IPS-18a (cell line): ENCODE measurements around the gene HNRNPC.
"Not testable (repeated sequence)": the region's sequence is repeated elsewhere in the genome, so short reads cannot be mapped to it uniquely, and the experiment has no call there.

ENCODE experiments used
- H3K27ac ChIP-seq: one replicate; pipeline ENCODE4 v1.5.1; 2013; ENCODE audit warnings: low read length
- H3K27me3 ChIP-seq: one replicate; pipeline ENCODE4 v1.6.1; 2013; ENCODE audit warnings: mild to moderate bottlenecking, low read length; ENCODE audit not compliant: control insufficient read depth, insufficient read depth
- H3K36me3 ChIP-seq: one replicate; pipeline ENCODE4 v1.6.1; 2013; ENCODE audit warnings: low read depth, low read length; ENCODE audit not compliant: control insufficient read depth
- H3K4me1 ChIP-seq: one replicate; pipeline ENCODE4 v1.6.1; 2013; ENCODE audit warnings: low read depth, low read length; ENCODE audit not compliant: control insufficient read depth
- H3K4me3 ChIP-seq: one replicate; pipeline ENCODE4 v1.5.1; 2013; ENCODE audit warnings: low read length
- H3K9ac ChIP-seq: one replicate; pipeline ENCODE4 v1.6.1; 2013; ENCODE audit warnings: mild to moderate bottlenecking, low read length, moderate library complexity
- H3K9me3 ChIP-seq: one replicate; pipeline ENCODE4 v1.6.1; 2013; ENCODE audit warnings: low read depth, low read length; ENCODE audit not compliant: control insufficient read depth

Gene HNRNPC

DNA sequence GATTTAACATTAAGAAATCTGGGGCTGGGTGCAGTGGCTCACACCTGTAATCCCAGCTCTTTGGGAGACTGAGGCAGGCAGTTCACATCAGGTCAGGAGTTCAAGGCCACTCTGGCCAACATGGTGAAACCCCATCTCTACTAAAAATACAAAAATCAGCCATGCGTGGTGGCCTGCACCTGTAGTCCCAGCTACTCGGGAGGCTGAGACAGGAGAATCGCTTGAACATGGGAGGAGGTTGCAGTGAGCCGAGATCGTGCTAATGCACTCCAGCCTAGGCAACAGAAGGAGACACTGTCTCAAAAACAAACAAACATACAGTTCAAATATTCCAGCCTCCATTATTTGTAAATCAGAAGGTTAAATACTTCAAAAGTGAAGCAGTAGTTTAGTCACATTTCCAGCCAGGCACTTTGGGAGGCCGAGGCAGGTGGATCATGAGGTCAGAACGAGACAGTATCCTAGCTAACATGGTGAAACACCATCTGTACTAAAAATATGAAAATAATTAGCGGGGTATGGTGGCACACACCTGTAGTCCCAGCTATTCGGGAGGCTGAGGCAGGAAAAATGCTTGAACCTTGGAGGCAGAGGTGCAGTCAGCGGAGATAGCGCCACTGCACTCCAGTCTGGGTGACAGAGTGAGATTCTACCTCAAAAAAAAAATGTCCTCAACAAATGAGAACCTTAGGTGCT, 30.3 kb downstream of the HNRNPC start:
- H3K9me3 ChIP-seq: no peaks in the 10 kb centered on the region
- H3K27me3 ChIP-seq: no peaks in the 10 kb centered on the region
- H3K27ac ChIP-seq: no peak overlapping the region
- no peak overlapping the region for H3K9ac ChIP-seq
- H3K4me1 ChIP-seq: no peaks in the 10 kb centered on the region
- peaks cover 68% of the 10 kb centered on the region for H3K36me3 ChIP-seq
- H3K4me3 ChIP-seq: no peak overlapping the region

DNA sequence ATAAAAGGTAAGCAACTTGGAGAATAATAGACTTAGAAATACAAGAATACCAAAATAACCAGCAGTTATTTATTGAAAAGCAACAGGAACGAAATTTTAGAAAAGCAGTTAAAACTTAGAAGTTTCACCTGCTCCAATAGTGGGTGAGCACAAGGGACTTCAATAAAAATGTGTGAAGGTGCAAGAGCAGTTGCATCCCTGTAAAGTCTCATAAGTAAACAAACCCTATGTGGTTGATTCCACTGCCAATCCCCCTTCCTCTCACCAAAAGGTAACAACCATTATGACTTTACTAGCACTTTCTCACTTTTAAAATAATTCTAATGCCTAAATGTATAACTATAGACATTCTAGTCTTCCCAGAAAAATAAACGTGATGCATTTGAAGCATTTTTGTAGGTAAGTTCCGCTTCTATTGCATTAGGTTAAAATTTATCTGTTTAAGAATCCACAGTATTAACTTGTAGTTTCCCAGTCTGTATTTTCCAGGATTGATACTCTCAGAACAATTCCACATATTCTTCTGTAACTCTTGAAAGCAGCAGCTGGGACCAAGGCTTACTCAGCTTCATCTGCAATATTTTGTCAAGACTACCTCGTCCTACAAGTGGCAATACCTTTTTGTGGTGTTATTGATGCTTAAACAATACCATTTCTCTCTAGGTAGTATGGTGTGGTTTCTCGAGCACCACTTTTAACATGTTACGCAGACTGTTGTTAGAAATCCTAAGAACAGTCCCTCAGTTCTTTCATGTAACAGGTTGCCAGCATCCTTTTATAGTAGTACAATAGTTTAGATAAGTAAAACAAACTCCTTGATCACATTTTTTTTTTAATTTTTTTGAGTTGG, 32.1 kb downstream of the HNRNPC start:
- Histone ChIP-seq H3K27me3 (no peaks in the 10 kb centered on the region), H3K4me3 (no peak overlapping the region), H3K27ac (no peak overlapping the region), H3K36me3 (peaks cover 73% of the 10 kb centered on the region), H3K4me1 (no peaks in the 10 kb centered on the region), H3K9me3 (no peaks in the 10 kb centered on the region), H3K9ac (no peak overlapping the region)

DNA sequence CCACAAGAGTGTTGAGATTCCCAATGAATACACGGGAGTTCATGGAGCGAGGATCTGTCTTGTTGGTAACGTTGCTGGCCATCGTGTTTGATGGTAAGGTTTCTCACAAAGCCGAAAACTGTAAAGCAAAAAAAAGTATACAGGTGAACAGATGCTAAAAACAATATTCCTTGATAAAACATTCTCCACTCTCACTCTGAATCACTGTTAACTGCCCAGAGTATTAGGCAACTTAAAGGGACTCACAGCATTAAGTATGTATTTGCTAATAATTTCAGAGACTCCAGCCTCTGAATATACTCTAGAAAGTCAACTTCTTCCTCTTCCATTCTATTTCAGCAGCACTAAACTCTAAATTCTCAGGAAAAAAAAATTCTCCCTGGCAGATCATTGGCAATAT, 35.1 kb downstream of the HNRNPC start:
- no peaks in the 10 kb centered on the region for H3K9me3 ChIP-seq
- no peaks in the 10 kb centered on the region for H3K27me3 ChIP-seq
- no peak overlapping the region for H3K4me3 ChIP-seq
- H3K4me1 ChIP-seq: no peaks in the 10 kb centered on the region
- H3K9ac ChIP-seq: no peak overlapping the region
- peaks cover 88% of the 10 kb centered on the region for H3K36me3 ChIP-seq
- H3K27ac ChIP-seq: no peak overlapping the region

DNA sequence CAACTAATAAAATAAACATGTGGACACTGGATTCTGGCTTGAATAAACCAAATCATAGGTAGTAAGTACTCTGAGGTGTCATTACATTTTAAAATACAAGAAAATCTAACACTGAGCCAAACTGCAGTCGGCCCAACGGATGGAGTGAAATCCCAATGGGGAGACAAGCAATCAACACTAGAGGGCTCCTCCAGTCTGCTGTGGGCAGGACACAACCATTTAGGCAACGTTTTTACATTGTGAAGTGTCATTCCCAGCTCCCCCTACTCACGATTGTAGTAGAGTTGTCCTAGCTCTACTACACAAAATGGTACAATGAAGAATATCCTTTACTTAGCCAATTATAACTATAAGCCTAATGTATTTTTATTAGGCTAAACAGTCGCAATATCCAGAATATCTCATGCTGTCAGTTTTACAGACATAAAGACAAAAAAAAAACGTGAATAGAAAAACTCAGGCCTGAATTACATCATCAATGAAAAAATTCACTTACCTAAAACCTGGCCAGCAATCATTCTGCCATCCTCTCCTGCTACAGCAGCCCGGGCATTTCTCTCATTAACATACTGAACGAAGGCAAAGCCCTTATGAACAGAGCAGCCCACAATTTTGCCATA, 35.7 kb downstream of the HNRNPC start:
- Histone ChIP-seq H3K27ac (no peak overlapping the region), H3K9me3 (no peaks in the 10 kb centered on the region), H3K4me1 (no peaks in the 10 kb centered on the region), H3K36me3 (peaks cover 92% of the 10 kb centered on the region), H3K9ac (no peak overlapping the region), H3K4me3 (no peak overlapping the region), H3K27me3 (no peaks in the 10 kb centered on the region)

DNA sequence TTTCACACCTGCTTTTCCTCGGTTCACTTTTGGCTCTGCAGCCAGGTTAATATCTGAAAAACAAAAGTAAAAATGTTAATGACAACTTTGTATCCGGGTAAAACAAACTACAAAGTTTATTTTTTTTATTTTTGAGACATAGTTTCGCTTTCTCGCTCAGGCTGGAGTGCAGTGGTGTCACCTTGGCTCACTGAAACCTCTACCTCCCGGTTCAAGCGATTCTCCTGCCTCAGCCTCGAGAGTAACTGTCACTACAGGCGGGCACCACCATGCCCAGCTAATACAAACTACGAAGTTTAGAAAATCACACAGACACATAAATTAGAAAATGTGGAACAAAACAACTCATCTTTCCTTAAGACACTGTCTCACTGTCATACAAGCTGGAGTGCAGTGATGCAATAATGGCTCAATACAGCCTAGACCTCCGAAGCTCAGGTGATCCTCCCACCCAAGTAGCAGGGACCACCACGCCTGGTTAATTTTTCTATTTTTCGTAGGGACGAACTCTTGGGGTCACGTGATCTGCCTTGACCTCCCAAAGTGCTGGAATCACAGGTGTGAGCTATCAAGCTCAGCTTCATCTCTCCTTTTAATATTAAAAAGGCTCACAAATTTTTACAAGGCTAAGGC, 38.1 kb downstream of the HNRNPC start:
- Histone ChIP-seq H3K4me3 (no peak overlapping the region), H3K4me1 (no peaks in the 10 kb centered on the region), H3K9ac (no peak overlapping the region), H3K36me3 (peaks cover 95% of the 10 kb centered on the region), H3K27ac (no peak overlapping the region), H3K9me3 (no peaks in the 10 kb centered on the region), H3K27me3 (no peaks in the 10 kb centered on the region)

DNA sequence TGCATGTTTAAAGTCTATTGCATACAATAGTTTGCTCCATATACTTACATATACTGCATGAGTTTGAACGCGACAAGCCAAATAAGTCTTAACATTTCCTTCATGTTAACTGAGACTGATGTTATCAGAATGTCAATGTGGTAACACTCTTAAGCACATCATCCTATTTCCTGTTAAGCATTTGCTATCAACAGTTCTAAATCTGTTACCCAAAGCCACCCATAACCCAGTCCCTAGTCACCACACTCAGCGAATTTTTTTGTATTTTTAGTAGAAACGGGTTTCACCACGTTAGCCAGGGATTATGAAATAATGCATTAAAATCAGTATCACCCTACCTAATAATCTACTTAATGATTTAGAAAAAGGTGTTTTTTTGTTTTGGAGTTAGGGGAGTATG, 39.4 kb downstream of the HNRNPC start:
- Histone ChIP-seq H3K36me3 (peaks cover 100% of the 10 kb centered on the region), H3K27me3 (no peaks in the 10 kb centered on the region), H3K4me3 (no peak overlapping the region), H3K9me3 (no peaks in the 10 kb centered on the region), H3K4me1 (no peaks in the 10 kb centered on the region), H3K27ac (no peak overlapping the region), H3K9ac (no peak overlapping the region)

DNA sequence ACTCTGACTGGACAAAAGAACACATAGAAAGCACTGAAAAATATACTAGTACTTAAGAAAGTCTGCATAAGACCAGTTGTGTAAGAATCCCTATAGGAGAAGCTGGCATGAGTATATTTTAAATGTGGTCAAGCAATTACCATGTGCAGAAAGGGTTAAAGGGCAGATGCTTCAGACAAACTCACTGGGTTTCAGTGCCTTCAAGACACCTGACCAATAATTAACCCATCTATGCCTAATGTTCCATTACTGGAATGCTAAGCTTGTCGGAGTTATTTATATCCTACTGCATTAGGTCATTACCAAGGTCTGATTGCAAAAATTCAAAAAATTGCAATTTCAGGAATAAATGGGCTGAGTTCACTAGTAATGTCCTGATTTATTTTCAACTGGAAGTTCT, 41.3 kb downstream of the HNRNPC start:
- Histone ChIP-seq H3K4me1 (no peaks in the 10 kb centered on the region), H3K9ac (no peak overlapping the region), H3K27me3 (no peaks in the 10 kb centered on the region), H3K4me3 (no peak overlapping the region), H3K9me3 (no peaks in the 10 kb centered on the region), H3K36me3 (peaks cover 100% of the 10 kb centered on the region), H3K27ac (no peak overlapping the region)

DNA sequence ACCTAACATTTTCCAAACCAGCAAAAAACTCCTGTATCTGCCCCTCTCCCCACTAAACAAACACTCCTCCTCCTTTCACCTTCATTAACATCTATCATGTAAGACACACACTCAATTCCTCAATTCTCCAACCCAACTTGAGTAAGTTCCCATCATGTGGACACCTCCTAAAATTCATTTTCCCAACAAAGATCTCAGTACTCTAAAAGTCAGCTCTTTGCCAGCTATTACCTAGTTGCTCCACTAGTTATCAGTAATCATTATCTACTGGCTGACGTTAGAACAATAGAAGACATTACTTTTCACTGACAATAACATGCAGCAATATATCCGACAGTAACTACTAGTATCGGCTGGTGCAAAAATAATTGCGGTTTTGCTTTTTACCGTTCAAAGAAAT, 42.1 kb downstream of the HNRNPC start:
- Histone ChIP-seq H3K36me3 (peaks cover 99% of the 10 kb centered on the region), H3K4me3 (no peak overlapping the region)

DNA sequence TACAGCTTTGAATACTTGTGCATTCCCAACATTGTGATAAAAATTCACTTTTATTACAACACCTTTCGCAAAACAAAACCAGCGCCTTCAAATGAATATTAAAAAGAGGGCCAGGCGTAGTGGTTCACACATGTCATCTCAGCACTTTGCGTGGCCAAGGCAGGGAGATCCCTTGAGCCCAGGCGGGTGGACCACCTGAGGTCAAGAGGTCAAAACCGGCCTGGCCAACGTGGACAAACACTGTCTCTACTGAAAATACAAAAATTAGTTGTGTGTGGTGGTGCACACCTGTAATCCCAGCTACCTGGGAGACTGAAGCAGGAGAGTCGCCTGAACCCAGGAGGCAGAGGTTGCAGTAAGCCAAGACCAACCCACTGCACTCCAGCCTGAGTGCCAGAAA, 42.8 kb downstream of the HNRNPC start:
- peaks cover 99% of the 10 kb centered on the region for H3K36me3 ChIP-seq
- no peak overlapping the region for H3K9ac ChIP-seq
- H3K27ac ChIP-seq: no peak overlapping the region
- no peaks in the 10 kb centered on the region for H3K4me1 ChIP-seq
- no peaks in the 10 kb centered on the region for H3K27me3 ChIP-seq
- no peak overlapping the region for H3K4me3 ChIP-seq
- no peaks in the 10 kb centered on the region for H3K9me3 ChIP-seq

More for the DNA sequence above, 42.1 kb downstream of the HNRNPC start:
- Histone ChIP-seq H3K27me3 (no peaks in the 10 kb centered on the region), H3K4me1 (no peaks in the 10 kb centered on the region), H3K9ac (no peak overlapping the region), H3K9me3 (no peaks in the 10 kb centered on the region), H3K27ac (no peak overlapping the region)

DNA sequence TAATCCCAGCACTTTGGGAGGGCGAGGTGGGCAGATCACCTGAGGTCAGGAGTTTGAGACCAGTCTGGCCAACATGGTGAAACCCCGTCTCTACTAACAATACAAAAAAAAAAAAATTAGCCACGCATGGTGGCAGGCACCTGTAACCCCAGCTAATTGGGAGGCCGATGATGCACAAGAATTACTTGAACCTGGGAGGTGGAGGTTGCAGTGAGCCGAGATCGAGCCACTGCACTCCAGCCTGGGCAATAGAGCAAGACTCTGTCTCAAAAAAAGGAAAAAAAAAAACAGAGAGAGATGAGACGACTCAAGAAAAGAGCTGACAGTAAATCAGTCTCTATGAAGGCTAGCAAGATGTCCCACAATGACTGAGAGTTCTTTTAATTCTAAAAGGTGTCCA, 44.1 kb downstream of the HNRNPC start:
- H3K36me3 ChIP-seq: peaks cover 99% of the 10 kb centered on the region
- H3K27me3 ChIP-seq, H3K4me3 ChIP-seq, H3K27ac ChIP-seq, H3K9me3 ChIP-seq, H3K4me1 ChIP-seq, H3K9ac ChIP-seq: not testable (repeated sequence)

DNA sequence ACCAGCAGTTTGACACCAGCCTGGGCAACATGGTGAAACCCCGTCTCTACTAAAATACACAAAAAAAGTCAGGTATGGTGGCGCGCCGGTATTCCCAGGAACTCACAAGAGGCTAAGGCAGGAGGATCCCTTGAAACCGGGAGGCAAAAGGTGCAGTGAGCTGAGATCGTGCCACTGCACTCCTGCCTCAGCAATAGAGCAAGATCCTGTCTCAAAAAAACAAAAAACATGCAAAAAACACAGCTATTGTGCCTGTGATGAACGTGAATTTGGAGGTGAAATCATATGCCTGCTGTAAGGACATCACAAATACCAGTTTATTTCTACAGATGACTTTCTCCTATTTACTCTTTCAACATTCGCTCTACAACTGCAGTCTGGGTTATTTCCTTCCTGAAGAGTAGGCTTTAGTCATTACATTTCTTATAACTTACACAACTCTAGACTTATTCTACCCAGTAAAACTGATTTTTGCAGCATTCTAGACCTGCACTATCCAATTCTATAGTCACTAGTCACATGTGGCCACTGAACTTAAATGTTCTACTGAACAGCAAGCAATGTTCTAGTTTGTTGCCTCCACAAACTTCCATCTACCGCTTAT, 48.3 kb downstream of the HNRNPC start:
- peaks cover 92% of the 10 kb centered on the region for H3K36me3 ChIP-seq
- H3K9me3 ChIP-seq: no peaks in the 10 kb centered on the region
- no peak overlapping the region for H3K27ac ChIP-seq
- H3K4me1 ChIP-seq: no peaks in the 10 kb centered on the region
- H3K27me3 ChIP-seq: no peaks in the 10 kb centered on the region
- H3K4me3 ChIP-seq: no peak overlapping the region
- H3K9ac ChIP-seq: no peak overlapping the region
